ENCODE data around the gene PLK3. TPM values are rescaled to one million over a fixed set of nuclear protein-coding genes. Genes with fewer than 3 reads are reported as not detected.
A peak's percentile ranks its signal among the peaks of the same experiment; 100 is the strongest.

Gene PLK3
- total RNA-seq, 4 donors from 2014 or later: 1.8 to 36.6 (median 21.1) TPM

DNA sequence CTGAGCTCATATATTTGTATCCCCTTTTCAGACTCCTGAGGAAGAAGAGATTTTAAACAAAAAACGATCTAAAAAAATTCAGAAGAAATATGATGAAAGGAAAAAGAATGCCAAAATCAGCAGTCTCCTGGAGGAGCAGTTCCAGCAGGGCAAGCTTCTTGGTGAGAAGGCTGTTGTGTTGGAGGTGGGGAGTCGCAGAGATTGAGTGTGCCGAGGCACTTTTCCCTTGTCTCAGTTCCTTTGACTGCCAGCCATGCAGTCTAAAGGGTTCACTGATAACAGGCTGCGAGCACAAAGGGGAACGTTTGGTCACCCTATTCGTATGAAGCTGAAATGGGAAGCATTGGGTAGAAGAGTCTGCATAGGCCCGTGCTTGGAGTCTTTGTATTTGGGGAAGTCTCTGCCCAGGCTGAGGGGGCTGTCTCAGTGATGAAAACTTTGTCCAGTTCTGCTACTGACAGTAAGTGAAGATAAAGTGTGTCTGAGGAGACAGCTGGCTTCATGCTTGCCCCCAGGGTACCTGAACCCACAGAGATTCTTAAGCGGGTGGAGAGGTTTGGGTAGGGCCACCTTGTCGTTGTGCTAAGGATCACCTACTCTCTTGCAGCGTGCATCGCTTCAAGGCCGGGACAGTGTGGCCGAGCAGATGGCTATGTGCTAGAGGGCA is 22.1 kb upstream of the PLK3 start:
- TF ChIP-seq, protein P1, sequence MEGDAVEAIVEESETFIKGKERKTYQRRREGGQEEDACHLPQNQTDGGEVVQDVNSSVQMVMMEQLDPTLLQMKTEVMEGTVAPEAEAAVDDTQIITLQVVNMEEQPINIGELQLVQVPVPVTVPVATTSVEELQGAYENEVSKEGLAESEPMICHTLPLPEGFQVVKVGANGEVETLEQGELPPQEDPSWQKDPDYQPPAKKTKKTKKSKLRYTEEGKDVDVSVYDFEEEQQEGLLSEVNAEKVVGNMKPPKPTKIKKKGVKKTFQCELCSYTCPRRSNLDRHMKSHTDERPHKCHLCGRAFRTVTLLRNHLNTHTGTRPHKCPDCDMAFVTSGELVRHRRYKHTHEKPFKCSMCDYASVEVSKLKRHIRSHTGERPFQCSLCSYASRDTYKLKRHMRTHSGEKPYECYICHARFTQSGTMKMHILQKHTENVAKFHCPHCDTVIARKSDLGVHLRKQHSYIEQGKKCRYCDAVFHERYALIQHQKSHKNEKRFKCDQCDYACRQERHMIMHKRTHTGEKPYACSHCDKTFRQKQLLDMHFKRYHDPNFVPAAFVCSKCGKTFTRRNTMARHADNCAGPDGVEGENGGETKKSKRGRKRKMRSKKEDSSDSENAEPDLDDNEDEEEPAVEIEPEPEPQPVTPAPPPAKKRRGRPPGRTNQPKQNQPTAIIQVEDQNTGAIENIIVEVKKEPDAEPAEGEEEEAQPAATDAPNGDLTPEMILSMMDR (IDR thresholded peaks at IDR 0.05): no peak
- no peak for TF ChIP-seq POLR2A (IDR thresholded peaks at IDR 0.05)
- Histone ChIP-seq H3K27me3 (no peaks in the 10 kb centered on the region), H3K9me3 (no peaks in the 10 kb centered on the region), H3K27ac (no peak overlapping the region), H3K4me1 (no peaks in the 10 kb centered on the region), H3K4me3 (no peak overlapping the region), H3K36me3 (no peaks in the 10 kb centered on the region)
- DNase-seq: no peak
- intact Hi-C loops (cut with DNase I; ENCODE audit: low total_unique reads): no loop called here

DNA sequence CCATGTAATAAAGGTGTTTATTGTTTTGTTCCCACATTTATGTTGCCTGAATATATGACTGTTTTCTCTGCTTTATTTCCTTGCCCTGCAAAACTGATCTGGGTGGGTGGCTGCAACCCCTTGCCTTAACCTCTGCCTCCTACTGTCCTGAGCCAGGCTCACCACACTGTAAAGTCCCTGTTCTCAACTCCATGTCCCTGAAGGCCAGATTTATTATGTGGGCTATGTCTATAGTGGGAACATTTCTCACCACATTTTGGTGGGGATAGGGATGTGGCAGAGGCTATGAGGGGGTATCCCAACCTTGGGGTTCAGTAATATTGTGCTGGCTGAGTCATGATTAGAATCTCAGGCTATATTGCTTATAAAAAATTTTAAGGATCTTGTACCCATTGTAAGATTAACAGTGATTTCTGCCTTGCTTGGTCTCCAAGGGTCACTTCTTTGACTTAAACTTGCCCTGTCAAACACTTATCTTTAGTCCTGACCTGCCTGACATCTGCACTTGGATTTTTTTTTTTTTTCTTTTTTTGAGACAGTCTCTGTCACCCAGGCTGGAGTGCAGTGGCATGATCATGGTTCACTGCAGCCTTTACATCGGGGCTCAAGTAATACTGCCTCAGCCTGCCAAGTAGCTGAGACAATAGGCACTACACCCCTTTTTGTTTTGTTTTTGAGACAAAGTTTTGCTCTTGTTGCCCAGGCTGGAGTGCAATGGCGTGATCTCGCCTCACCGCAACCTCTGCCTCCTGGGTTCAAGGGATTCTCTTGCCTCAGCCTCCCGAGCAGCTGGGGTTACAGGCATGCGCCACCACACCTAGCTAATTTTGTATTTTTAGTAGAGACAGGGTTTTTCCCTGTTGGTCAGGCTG is 21.2 kb upstream of the PLK3 start:
- no peak for TF ChIP-seq POLR2A (IDR thresholded peaks at IDR 0.05)
- TF ChIP-seq, protein P1 (IDR thresholded peaks at IDR 0.05): no peak
- Histone ChIP-seq H3K27me3 (no peaks in the 10 kb centered on the region), H3K36me3 (no peaks in the 10 kb centered on the region), H3K27ac (no peak overlapping the region), H3K4me3 (no peak overlapping the region), H3K4me1 (peaks cover 0 to 1% of the 10 kb centered on the region in 2 donors), H3K9me3 (no peaks in the 10 kb centered on the region)
- no peak for DNase-seq
- intact Hi-C loops (cut with DNase I; ENCODE audit: low total_unique reads): no loop called here

- intact Hi-C loops (cut with DNase I; ENCODE audit: low total_unique reads): loop anchor here (10.0 kb wide), 1 partner anchor 54 kb away; no protein-coding TSS in a partner anchor
- no peak for DNase-seq
- no peaks in the 10 kb centered on the region for H3K27me3 ChIP-seq
- H3K4me1 ChIP-seq: peaks cover 0 to 4% of the 10 kb centered on the region in 2 donors
- H3K27ac ChIP-seq: no peak overlapping the region
- no peaks in the 10 kb centered on the region for H3K36me3 ChIP-seq
- TF ChIP-seq, protein P1 (IDR thresholded peaks at IDR 0.05): no peak
- TF ChIP-seq POLR2A (IDR thresholded peaks at IDR 0.05): no peak
- H3K9me3 ChIP-seq: no peaks in the 10 kb centered on the region
- no peak overlapping the region for H3K4me3 ChIP-seq
These were observed 19.5 kb upstream of the PLK3 start for GRCh38 chr1:44780583-44781121.

DNA sequence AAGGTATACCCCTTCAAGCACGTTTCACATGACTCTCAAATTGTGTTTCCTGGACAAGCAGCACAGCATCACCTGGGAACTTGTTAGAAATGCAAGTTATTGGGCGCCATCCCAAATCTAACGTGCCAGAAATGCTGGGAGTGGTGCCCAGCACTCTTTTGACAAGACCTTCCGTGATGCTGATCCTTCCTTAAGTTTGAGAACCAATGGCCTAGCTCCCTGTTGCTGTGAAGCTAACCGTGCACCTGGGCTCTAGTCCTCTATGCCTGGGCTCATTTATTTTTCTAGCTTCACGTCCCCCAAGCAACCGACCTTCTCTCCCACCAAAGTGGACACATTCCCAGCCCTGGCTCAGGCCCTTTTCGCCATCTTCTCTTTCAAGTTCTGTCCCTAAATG is 16.5 kb upstream of the PLK3 start:
- no peak for DNase-seq
- Histone ChIP-seq H3K4me1 (peaks cover 0 to 7% of the 10 kb centered on the region in 2 donors), H3K4me3 (peak overlapping the region; percentile 16 to 47), H3K27ac (peak overlapping the region; percentile 39 to 66), H3K9me3 (no peaks in the 10 kb centered on the region), H3K27me3 (no peaks in the 10 kb centered on the region), H3K36me3 (no peaks in the 10 kb centered on the region)
- intact Hi-C loops (cut with DNase I; ENCODE audit: low total_unique reads): loop anchor here (10.0 kb wide), 1 partner anchor 51 kb away; no protein-coding TSS in a partner anchor
- TF ChIP-seq POLR2A (IDR thresholded peaks at IDR 0.05): no peak
- TF ChIP-seq, protein P1 (IDR thresholded peaks at IDR 0.05): no peak

Data from uterus (tissue), 4 donors.